22Rv1 (cell line): ENCODE data around the gene SLIT1.

ENCODE experiments used
- H3K27ac ChIP-seq: fragments of 450-650 bp; 2 replicates; pipeline ENCODE4 v1.5.1; 2017
- ZFX ChIP-seq: fragments of 450-650 bp; IDR thresholded peaks from 2 replicates; pipeline ENCODE4 v1.6.1; 2017; ENCODE audit warnings: antibody characterized with exemption, borderline replicate concordance
- TF ChIP-seq, protein P1 (sequence below): fragments of 450-650 bp; IDR thresholded peaks from 2 replicates; pipeline ENCODE4 v1.5.1; 2017; ENCODE audit warnings: mild to moderate bottlenecking

SLIT1 gene

DNA sequence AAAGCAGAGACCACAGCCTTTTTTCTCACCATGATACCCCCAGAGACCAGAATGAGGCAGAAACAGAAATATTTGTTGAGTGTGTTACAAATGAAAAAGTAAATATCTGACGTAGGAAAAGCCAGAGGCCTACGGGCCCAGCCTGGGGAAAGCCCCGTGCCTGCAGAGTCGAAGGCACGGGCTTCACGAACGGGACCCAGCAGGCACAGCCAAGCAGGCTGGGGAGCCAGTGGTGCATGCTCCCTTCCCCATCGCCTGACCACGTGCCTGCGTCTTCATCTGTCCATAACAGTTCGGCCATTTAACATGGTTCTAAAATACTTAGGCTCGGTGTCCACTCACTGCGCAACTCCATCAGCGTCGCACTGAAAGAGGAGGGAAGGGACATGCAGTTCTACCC lies 50.8 kb downstream of the SLIT1 start:
- TF ChIP-seq, protein P1, sequence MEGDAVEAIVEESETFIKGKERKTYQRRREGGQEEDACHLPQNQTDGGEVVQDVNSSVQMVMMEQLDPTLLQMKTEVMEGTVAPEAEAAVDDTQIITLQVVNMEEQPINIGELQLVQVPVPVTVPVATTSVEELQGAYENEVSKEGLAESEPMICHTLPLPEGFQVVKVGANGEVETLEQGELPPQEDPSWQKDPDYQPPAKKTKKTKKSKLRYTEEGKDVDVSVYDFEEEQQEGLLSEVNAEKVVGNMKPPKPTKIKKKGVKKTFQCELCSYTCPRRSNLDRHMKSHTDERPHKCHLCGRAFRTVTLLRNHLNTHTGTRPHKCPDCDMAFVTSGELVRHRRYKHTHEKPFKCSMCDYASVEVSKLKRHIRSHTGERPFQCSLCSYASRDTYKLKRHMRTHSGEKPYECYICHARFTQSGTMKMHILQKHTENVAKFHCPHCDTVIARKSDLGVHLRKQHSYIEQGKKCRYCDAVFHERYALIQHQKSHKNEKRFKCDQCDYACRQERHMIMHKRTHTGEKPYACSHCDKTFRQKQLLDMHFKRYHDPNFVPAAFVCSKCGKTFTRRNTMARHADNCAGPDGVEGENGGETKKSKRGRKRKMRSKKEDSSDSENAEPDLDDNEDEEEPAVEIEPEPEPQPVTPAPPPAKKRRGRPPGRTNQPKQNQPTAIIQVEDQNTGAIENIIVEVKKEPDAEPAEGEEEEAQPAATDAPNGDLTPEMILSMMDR = no peak
- TF ChIP-seq ZFX = no peak
- no peak overlapping the region for H3K27ac ChIP-seq

- TF ChIP-seq ZFX = no peak
- TF ChIP-seq, protein P1 = no peak
- H3K27ac ChIP-seq = no peak overlapping the region
These were observed 51.6 kb downstream of the SLIT1 start for GRCh38 chr10:97134110-97134509.

DNA sequence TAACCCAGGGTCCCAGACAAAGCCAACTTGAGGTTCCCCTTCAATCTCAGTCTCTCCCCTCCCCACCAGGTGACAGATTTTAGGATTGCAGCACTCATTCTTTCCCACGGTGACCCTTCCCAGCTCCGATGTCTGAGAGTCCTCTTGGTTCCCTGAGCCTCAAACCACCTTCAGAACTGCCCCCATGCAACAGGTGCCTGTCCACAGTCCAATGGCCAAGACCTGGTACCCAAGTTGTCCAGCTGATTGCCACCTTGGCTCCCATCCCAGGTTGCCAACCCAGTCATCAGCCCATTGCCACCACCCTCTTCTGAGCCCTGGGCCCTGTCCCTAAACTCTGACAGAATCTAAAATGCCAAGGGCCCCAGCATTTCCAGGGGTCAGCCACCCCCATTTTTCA lies 53.5 kb downstream of the SLIT1 start:
- no peak overlapping the region for H3K27ac ChIP-seq
- TF ChIP-seq ZFX = no peak
- TF ChIP-seq, protein P1 = no peak

GRCh38 chr10:97131666-97132065 lies 54.1 kb downstream of the SLIT1 start:
- H3K27ac ChIP-seq = no peak overlapping the region
- no peak for TF ChIP-seq ZFX
- TF ChIP-seq, protein P1 = no peak

GRCh38 chr10:97131181-97131628 lies 54.6 kb downstream of the SLIT1 start:
- TF ChIP-seq, protein P1 = no peak
- no peak for TF ChIP-seq ZFX
- H3K27ac ChIP-seq = no peak overlapping the region

DNA sequence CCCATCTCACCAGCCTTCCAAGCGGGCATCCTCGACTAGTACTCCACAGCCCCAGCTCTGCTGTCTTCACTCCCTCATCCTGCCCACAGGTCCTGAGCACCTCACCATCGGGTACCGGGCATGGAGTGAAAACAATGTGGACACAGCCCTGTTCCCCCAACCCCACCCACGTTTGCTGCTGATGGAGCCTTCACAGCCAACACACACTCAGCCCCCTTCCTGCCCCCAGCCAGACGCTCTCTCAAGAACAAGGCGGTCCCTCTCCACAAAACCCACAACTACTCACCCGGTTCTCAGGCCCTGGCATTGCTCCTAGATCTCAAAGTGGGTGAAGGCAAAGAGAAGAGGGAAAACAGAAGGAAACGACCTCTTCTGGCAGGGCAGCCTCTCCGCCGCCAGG lies 56.1 kb downstream of the SLIT1 start:
- TF ChIP-seq ZFX = no peak
- TF ChIP-seq, protein P1 = no peak
- H3K27ac ChIP-seq = no peak overlapping the region

- H3K27ac ChIP-seq = no peak overlapping the region
- TF ChIP-seq, protein P1 = no peak
- no peak for TF ChIP-seq ZFX
These were observed 57.1 kb downstream of the SLIT1 start for GRCh38 chr10:97128516-97129154.
